GM23248 (cell line): Measurements from ENCODE around the gene ZNF343. TPM values are rescaled to one million over a fixed set of nuclear protein-coding genes. Genes with fewer than 3 reads are reported as not detected.

Experiments
- DNase-seq: peaks from one replicate; pipeline ENCODE4 v3.0.0-alpha.2; 2015
- H2AFZ ChIP-seq: fragments of 200-600 bp; sonication (generic); 2 replicates; pipeline ENCODE4 v1.6.1; 2016; ENCODE audit warnings: antibody characterized with exemption
- H3F3A ChIP-seq: fragments of 200-600 bp; sonication (generic); 2 replicates; pipeline ENCODE4 v1.6.1; 2016; ENCODE audit warnings: mild to moderate bottlenecking, antibody characterized with exemption, mixed run types; ENCODE audit not compliant: insufficient read depth
- H3K27ac ChIP-seq: fragments of 200-600 bp; sonication (generic); 2 replicates; pipeline ENCODE4 v1.5.1; 2016; ENCODE audit warnings: mild to moderate bottlenecking
- H3K27me3 ChIP-seq: fragments of 200-600 bp; sonication (generic); replicated peaks from 2 replicates; pipeline ENCODE4 v1.6.1; 2016; ENCODE audit warnings: mild to moderate bottlenecking; ENCODE audit not compliant: insufficient read depth
- H3K36me3 ChIP-seq: fragments of 200-600 bp; sonication (generic); 2 replicates; pipeline ENCODE4 v1.6.1; 2016; ENCODE audit warnings: low read depth, mild to moderate bottlenecking
- H3K4me1 ChIP-seq: fragments of 200-600 bp; sonication (generic); 2 replicates; pipeline ENCODE4 v1.6.1; 2016; ENCODE audit warnings: mild to moderate bottlenecking; ENCODE audit not compliant: insufficient read depth
- H3K4me2 ChIP-seq: fragments of 200-600 bp; sonication (generic); one replicate; pipeline ENCODE4 v1.6.1; 2016; ENCODE audit warnings: mild to moderate bottlenecking; ENCODE audit not compliant: unreplicated experiment
- H3K4me3 ChIP-seq: fragments of 200-600 bp; sonication (generic); 2 replicates; pipeline ENCODE4 v1.5.1; 2016; ENCODE audit warnings: mild to moderate bottlenecking
- H3K79me2 ChIP-seq: fragments of 200-600 bp; sonication (generic); 2 replicates; pipeline ENCODE4 v1.6.1; 2016; ENCODE audit warnings: mild to moderate bottlenecking; ENCODE audit not compliant: insufficient read depth
- H3K9ac ChIP-seq: fragments of 200-600 bp; sonication (generic); 2 replicates; pipeline ENCODE4 v1.6.1; 2016; ENCODE audit warnings: mild to moderate bottlenecking
- H3K9me2 ChIP-seq: fragments of 200-600 bp; sonication (generic); 2 replicates; pipeline ENCODE4 v1.6.1; 2016; ENCODE audit warnings: mixed run types, mild to moderate bottlenecking, moderate library complexity; ENCODE audit not compliant: insufficient read depth
- H3K9me3 ChIP-seq: fragments of 200-600 bp; sonication (generic); one replicate; pipeline ENCODE4 v1.6.1; 2017; ENCODE audit warnings: low read depth
- H4K20me1 ChIP-seq: fragments of 200-600 bp; sonication (generic); 2 replicates; pipeline ENCODE4 v1.6.0; 2016; ENCODE audit not compliant: insufficient read depth
- EZH2 ChIP-seq: fragments of 200-600 bp; sonication (generic); IDR thresholded peaks from 2 replicates; pipeline ENCODE4 v1.6.1; 2018; ENCODE audit warnings: antibody characterized with exemption, mild to moderate bottlenecking; ENCODE audit not compliant: insufficient read depth, poor library complexity, severe bottlenecking
- EZH2phosphoT487 ChIP-seq: fragments of 200-600 bp; sonication (generic); IDR thresholded peaks from 2 replicates; pipeline ENCODE4 v1.6.1; 2018; ENCODE audit warnings: antibody characterized with exemption, moderate library complexity, mild to moderate bottlenecking, low read depth; ENCODE audit not compliant: insufficient read depth
- WGBS, 2 experiments: methylation state at CpG; one replicate each; pipeline ENCODE4 v1.1.6; 2015 to 2017; ENCODE audit warnings: low lambda C conversion rate in 2 of 2, low coverage in 1 of 2; ENCODE audit errors: missing lambda C conversion rate in 2 of 2; 5-methylcytosine and 5-hydroxymethylcytosine counted together
- in situ Hi-C: fragments of 300-500 bp; cut with MboI; formaldehyde crosslinking; loops from 2 replicates; pipeline ENCODE4 v1.15.0; 2020
- polyA plus RNA-seq: library from polyadenylated mRNA; unstranded; fragments of >200 nt; fragmentation: Nextera tagmentation; extraction: Ambion mirVana; gene quantifications from 2 replicates; pipeline ENCODE4 v1.2.1, GENCODE V29; 2016
- total RNA-seq: library from RNA; depleted of rRNA; stranded (reverse); fragments of >200 nt; shearing (Covaris generic); gene quantifications from 2 replicates; pipeline ENCODE4 v1.2.3, GENCODE V29; 2014

Gene ZNF343
- total and polyA plus RNA-seq, 2 experiments from 2014 or later, result 8.1 to 11.0 TPM

- Histone ChIP-seq H3K4me2 (no peak overlapping the region), H3K36me3 (no peaks in the 10 kb centered on the region), H4K20me1 (no peaks in the 10 kb centered on the region), H3K9ac (no peak overlapping the region), H3K4me1 (no peaks in the 10 kb centered on the region), H3K27me3 (peaks cover 57% of the 10 kb centered on the region), H3K9me3 (no peaks in the 10 kb centered on the region), H3K27ac (no peak overlapping the region), H3K9me2 (no peaks in the 10 kb centered on the region), H3F3A (no peaks in the 10 kb centered on the region), H2AFZ (no peak overlapping the region), H3K4me3 (no peak overlapping the region), H3K79me2 (no peaks in the 10 kb centered on the region)
- in situ Hi-C loops, result no loop called here
- DNase-seq, result no peak
- WGBS, 2 experiments, result 50 to 65% methylated on average over 5 of the region's 5 CpGs
- no peak for TF ChIP-seq EZH2phosphoT487
- TF ChIP-seq EZH2, result no peak
Measured at GRCh38 chr20:2537101-2537500, 28.4 kb upstream of the ZNF343 start.

GRCh38 chr20:2536560-2536986 is 27.9 kb upstream of the ZNF343 start, which contains the start of gene TMC2:
TMC2 (plus strand) TSS chr20:2536573; CDS start chr20:2536622, 49 bp downstream.
- TF ChIP-seq EZH2phosphoT487 (no peak), EZH2 (no peak)
- H3K4me1 ChIP-seq, result no peaks in the 10 kb centered on the region
- H3K9me3 ChIP-seq, result no peaks in the 10 kb centered on the region
- H3K27me3 ChIP-seq, result peaks cover 52% of the 10 kb centered on the region
- H3K79me2 ChIP-seq, result no peaks in the 10 kb centered on the region
- in situ Hi-C loops, result no loop called here
- H3K4me3 ChIP-seq, result no peak within 1 kb of the TSS
- H3F3A ChIP-seq, result no peaks in the 10 kb centered on the region
- 27 to 35% methylated on average over 13 of the region's 13 CpGs for WGBS, 2 experiments
- H3K36me3 ChIP-seq, result no peaks in the 10 kb centered on the region
- H4K20me1 ChIP-seq, result no peaks in the 10 kb centered on the region
- DNase-seq, result no peak
- H2AFZ ChIP-seq, result no peak within 1 kb of the TSS
- no peak within 1 kb of the TSS for H3K4me2 ChIP-seq
- no peak within 1 kb of the TSS for H3K9ac ChIP-seq
- H3K27ac ChIP-seq, result no peak within 1 kb of the TSS
- no peaks in the 10 kb centered on the region for H3K9me2 ChIP-seq

GRCh38 chr20:2535711-2536559 is 27.2 kb upstream of the ZNF343 start:
- in situ Hi-C loops, result no loop called here
- TF ChIP-seq EZH2 (no peak), EZH2phosphoT487 (no peak)
- Histone ChIP-seq H3K27me3 (peaks cover 46% of the 10 kb centered on the region), H3K9me2 (no peaks in the 10 kb centered on the region), H3K79me2 (no peaks in the 10 kb centered on the region), H4K20me1 (no peaks in the 10 kb centered on the region), H3K27ac (no peak overlapping the region), H3K4me3 (no peak overlapping the region), H3F3A (no peaks in the 10 kb centered on the region), H3K4me1 (no peaks in the 10 kb centered on the region), H2AFZ (no peak overlapping the region), H3K9me3 (no peaks in the 10 kb centered on the region), H3K4me2 (no peak overlapping the region), H3K9ac (no peak overlapping the region), H3K36me3 (no peaks in the 10 kb centered on the region)
- DNase-seq, result no peak
- 44 to 49% methylated on average over 12 of the region's 12 CpGs for WGBS, 2 experiments

GRCh38 chr20:2533118-2533517 is 24.4 kb upstream of the ZNF343 start:
- Histone ChIP-seq H3K4me2 (no peak overlapping the region), H3K27ac (no peak overlapping the region), H3K9me2 (no peaks in the 10 kb centered on the region), H3F3A (no peaks in the 10 kb centered on the region), H3K27me3 (peaks cover 20% of the 10 kb centered on the region), H3K4me3 (no peak overlapping the region), H3K4me1 (no peaks in the 10 kb centered on the region), H4K20me1 (no peaks in the 10 kb centered on the region), H2AFZ (no peak overlapping the region), H3K9me3 (no peaks in the 10 kb centered on the region), H3K9ac (no peak overlapping the region), H3K79me2 (no peaks in the 10 kb centered on the region), H3K36me3 (no peaks in the 10 kb centered on the region)
- in situ Hi-C loops, result no loop called here
- TF ChIP-seq EZH2phosphoT487 (no peak), EZH2 (no peak)
- WGBS, 2 experiments, result 59 to 62% methylated on average over 8 of the region's 8 CpGs
- DNase-seq, result no peak
